ENCODE data around the gene ATCAY. TPM values are rescaled to one million over a fixed set of nuclear protein-coding genes. Genes with fewer than 3 reads are reported as not detected.

The ATCAY gene
- total and polyA plus RNA-seq, 2 of the 13 experiments (the other 11 are each of a cell fraction or from before 2014, with no cell fraction given) = not detected

DNA sequence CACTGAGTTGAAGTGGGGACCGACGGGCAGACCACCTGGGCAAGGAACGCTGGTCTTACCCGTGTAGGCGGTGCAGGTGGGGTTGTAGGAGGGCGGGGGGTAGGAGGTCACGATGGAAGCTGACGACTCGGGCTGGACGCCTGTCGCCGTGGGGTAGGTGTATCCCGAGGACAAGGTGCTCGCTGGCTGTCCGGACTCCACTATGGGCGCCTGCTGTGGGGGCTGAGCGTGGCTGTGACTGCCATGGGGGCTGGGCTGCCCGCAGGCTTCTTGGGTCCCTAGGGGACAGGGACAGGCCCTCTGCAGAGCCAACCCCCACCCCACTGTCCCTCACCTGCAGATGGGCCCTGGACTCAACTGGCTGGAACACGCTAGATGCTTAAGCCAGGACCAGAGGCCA is 48.9 kb upstream of the ATCAY start:
- Histone ChIP-seq H3K27ac (ENCODE audit: extremely low read length, insufficient read depth, low read length) (no peak overlapping the region), H3K27me3 (ENCODE audit: control insufficient read depth in 1 of 2, insufficient read depth in 2 of 2, low read length in 2 of 2) (peaks cover 3 to 24% of the 10 kb centered on the region in 2 experiments; a peak in 4 of 5 replicates), H3K36me3 (replicated peaks in 1 of 2; ENCODE audit: control insufficient read depth in 1 of 2, insufficient read depth in 2 of 2, low read length in 2 of 2) (no peaks in the 10 kb centered on the region), H3K4me3 (replicated peaks in 1 of 3; ENCODE audit: insufficient read depth in 1 of 3, low read depth in 2 of 3, low read length in 3 of 3) (no peak overlapping the region), H3K9ac (ENCODE audit: insufficient read depth, low read depth, low read length) (no peak overlapping the region), H2AFZ (ENCODE audit: low read length) (no peak overlapping the region), H3K4me1 (ENCODE audit: insufficient read depth, low read length) (no peaks in the 10 kb centered on the region), H3K4me2 (ENCODE audit: low read depth, low read length) (no peak overlapping the region), H3K9me3 (ENCODE audit: low read length) (no peaks in the 10 kb centered on the region), H4K20me1 (ENCODE audit: insufficient read depth, low read length) (no peaks in the 10 kb centered on the region), H3K79me2 (ENCODE audit: insufficient read depth, low read length) (no peaks in the 10 kb centered on the region)
- WGBS (ENCODE audit: low lambda C conversion rate) = 41% methylated on average over 5 of the region's 19 CpGs
- TF ChIP-seq, protein P1, sequence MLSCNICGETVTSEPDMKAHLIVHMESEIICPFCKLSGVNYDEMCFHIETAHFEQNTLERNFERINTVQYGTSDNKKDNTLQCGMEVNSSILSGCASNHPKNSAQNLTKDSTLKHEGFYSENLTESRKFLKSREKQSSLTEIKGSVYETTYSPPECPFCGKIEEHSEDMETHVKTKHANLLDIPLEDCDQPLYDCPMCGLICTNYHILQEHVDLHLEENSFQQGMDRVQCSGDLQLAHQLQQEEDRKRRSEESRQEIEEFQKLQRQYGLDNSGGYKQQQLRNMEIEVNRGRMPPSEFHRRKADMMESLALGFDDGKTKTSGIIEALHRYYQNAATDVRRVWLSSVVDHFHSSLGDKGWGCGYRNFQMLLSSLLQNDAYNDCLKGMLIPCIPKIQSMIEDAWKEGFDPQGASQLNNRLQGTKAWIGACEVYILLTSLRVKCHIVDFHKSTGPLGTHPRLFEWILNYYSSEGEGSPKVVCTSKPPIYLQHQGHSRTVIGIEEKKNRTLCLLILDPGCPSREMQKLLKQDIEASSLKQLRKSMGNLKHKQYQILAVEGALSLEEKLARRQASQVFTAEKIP (CRISPR knock-in tag; IDR thresholded peaks at IDR 0.05; ENCODE audit: borderline replicate concordance) = no peak
- TF ChIP-seq ZNF432 (CRISPR knock-in tag; IDR thresholded peaks at IDR 0.05; ENCODE audit: borderline replicate concordance) (no peak), ZEB1 (IDR thresholded peaks at IDR 0.05; ENCODE audit: insufficient replicate concordance, low read depth) (no peak), TAF15 (IDR thresholded peaks at IDR 0.05; ENCODE audit: low read depth, low read length, poor library complexity, severe bottlenecking) (no peak), TCF7L2 (IDR thresholded peaks at IDR 0.05; ENCODE audit: low read depth, low read length) (no peak), RBM22 (optimal IDR thresholded peaks at IDR 0.05; ENCODE audit: low read length) (no peak), ZNF44 (CRISPR knock-in tag; IDR thresholded peaks at IDR 0.05) (no peak), MTA1 (CRISPR knock-in tag; IDR thresholded peaks at IDR 0.05; ENCODE audit: borderline replicate concordance) (no peak), ZKSCAN8 (CRISPR knock-in tag; IDR thresholded peaks at IDR 0.05; ENCODE audit: borderline replicate concordance) (no peak), ZNF614 (CRISPR knock-in tag; IDR thresholded peaks at IDR 0.05; ENCODE audit: borderline replicate concordance) (no peak), RXRA (CRISPR knock-in tag; IDR thresholded peaks at IDR 0.05) (no peak), GTF2F1 (IDR thresholded peaks at IDR 0.05; ENCODE audit: low read length) (no peak), KAT2B (IDR thresholded peaks at IDR 0.05; ENCODE audit: borderline replicate concordance, low read depth, low read length) (no peak), ZNF207 (IDR thresholded peaks at IDR 0.05; ENCODE audit: borderline replicate concordance) (no peak), ZNF20 (CRISPR knock-in tag; IDR thresholded peaks at IDR 0.05) (no peak)
- TF ChIP-seq, protein P2, sequence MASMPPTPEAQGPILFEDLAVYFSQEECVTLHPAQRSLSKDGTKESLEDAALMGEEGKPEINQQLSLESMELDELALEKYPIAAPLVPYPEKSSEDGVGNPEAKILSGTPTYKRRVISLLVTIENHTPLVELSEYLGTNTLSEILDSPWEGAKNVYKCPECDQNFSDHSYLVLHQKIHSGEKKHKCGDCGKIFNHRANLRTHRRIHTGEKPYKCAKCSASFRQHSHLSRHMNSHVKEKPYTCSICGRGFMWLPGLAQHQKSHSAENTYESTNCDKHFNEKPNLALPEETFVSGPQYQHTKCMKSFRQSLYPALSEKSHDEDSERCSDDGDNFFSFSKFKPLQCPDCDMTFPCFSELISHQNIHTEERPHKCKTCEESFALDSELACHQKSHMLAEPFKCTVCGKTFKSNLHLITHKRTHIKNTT (CRISPR knock-in tag; IDR thresholded peaks at IDR 0.05) = no peak
- ChIA-PET POLR2A (no interaction called here), CTCF (ENCODE audit: low intra/inter-chr PET ratio, low total read pairs) (no interaction called here)
- intact Hi-C loops (cut with micrococcal nuclease; ENCODE audit: unreplicated experiment) = no loop called here
- ATAC-seq (no peak), FAIRE-seq (no peak), DNase-seq (ENCODE audit: low spot score) (no peak)
- no TSS peak for BruUV-seq (replicated peaks)
- in situ Hi-C loops (cut with HindIII; ENCODE audit: extremely low pct_ligation_motif_present, low pct_unique_long_range_greater_than_20kb) = no loop called here
